Nephron (organoid): ENCODE results near the gene COQ2.
"Not testable (repeated sequence)": the region's sequence is repeated elsewhere in the genome, so short reads cannot be mapped to it uniquely, and the experiment has no call there.

ENCODE experiments used
- H3K27ac Mint-ChIP-seq, 3 experiments: 2 replicates each; pipeline ENCODE4 v1.8.0; 2020; ENCODE audit warnings: mixed read lengths in 3 of 3, mild to moderate bottlenecking in 2 of 3, moderate library complexity in 1 of 3
- H3K27me3 Mint-ChIP-seq: 2 replicates; pipeline ENCODE4 v1.8.0; 2021; ENCODE audit warnings: low read depth, mild to moderate bottlenecking, moderate library complexity, mixed read lengths
- H3K36me3 Mint-ChIP-seq: 2 replicates; pipeline ENCODE4 v1.8.0; 2020; ENCODE audit warnings: low read depth, mixed read lengths
- H3K4me1 Mint-ChIP-seq: 2 replicates; pipeline ENCODE4 v1.8.0; 2020; ENCODE audit warnings: mixed read lengths
- H3K4me3 Mint-ChIP-seq, 3 experiments: 2 replicates each; pipeline ENCODE4 v1.8.0; 2020; ENCODE audit warnings: mild to moderate bottlenecking in 3 of 3, mixed read lengths in 3 of 3, moderate library complexity in 2 of 3
- H3K9me3 Mint-ChIP-seq: 2 replicates; pipeline ENCODE4 v1.8.0; 2020; ENCODE audit warnings: mixed read lengths
- TF ChIP-seq, protein P1 (sequence below), 3 experiments: fragments of 200-600 bp; sonication (generic); IDR thresholded peaks; one replicate each; pipeline ENCODE4 v1.5.0; 2021; ENCODE audit warnings: antibody characterized with exemption in 3 of 3; ENCODE audit not compliant: unreplicated experiment in 3 of 3

Gene COQ2

DNA sequence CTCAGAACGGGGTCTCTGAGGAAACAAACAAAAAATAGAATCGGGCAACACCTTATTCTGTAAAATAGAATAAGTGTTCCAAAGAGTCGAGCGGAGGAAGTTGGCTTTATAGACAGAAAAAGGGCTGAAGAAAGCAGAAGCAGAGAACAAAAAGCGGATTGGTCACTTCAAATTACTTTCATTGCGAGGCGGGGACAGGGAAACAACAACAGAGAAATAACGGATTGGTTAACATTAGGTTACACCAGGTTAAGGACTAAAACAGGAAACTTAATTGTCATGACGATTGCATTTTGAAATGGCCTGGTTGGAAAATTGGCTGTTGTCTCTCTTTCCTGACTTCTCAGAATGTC lies 433 bp upstream of the COQ2 start:
- Mint-ChIP-seq H3K36me3 (no peaks in the 10 kb centered on the region), H3K27ac (peak overlapping the region; percentile 90 to 98 (median 96)), H3K4me1 (peaks cover 28% of the 10 kb centered on the region), H3K27me3 (no peaks in the 10 kb centered on the region), H3K4me3 (peak overlapping the region; percentile 96 to 97 (median 96)), H3K9me3 (no peaks in the 10 kb centered on the region)
- TF ChIP-seq, protein P1, sequence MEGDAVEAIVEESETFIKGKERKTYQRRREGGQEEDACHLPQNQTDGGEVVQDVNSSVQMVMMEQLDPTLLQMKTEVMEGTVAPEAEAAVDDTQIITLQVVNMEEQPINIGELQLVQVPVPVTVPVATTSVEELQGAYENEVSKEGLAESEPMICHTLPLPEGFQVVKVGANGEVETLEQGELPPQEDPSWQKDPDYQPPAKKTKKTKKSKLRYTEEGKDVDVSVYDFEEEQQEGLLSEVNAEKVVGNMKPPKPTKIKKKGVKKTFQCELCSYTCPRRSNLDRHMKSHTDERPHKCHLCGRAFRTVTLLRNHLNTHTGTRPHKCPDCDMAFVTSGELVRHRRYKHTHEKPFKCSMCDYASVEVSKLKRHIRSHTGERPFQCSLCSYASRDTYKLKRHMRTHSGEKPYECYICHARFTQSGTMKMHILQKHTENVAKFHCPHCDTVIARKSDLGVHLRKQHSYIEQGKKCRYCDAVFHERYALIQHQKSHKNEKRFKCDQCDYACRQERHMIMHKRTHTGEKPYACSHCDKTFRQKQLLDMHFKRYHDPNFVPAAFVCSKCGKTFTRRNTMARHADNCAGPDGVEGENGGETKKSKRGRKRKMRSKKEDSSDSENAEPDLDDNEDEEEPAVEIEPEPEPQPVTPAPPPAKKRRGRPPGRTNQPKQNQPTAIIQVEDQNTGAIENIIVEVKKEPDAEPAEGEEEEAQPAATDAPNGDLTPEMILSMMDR (IDR thresholded peaks at IDR 0.05; ENCODE audit: unreplicated experiment in 3 of 3) = no peak

GRCh38 chr4:83283181-83283580 lies 1.4 kb downstream of the COQ2 start:
- no peak overlapping the region for H3K27ac Mint-ChIP-seq
- peaks cover 28% of the 10 kb centered on the region for H3K4me1 Mint-ChIP-seq
- H3K36me3 Mint-ChIP-seq = no peaks in the 10 kb centered on the region
- H3K9me3 Mint-ChIP-seq = no peaks in the 10 kb centered on the region
- no peaks in the 10 kb centered on the region for H3K27me3 Mint-ChIP-seq
- TF ChIP-seq, protein P1 (IDR thresholded peaks at IDR 0.05; ENCODE audit: unreplicated experiment in 3 of 3) = no peak
- H3K4me3 Mint-ChIP-seq = peak overlapping the region; percentile 84 to 97 (median 96)

- Mint-ChIP-seq H3K36me3 (peaks cover 4% of the 10 kb centered on the region), H3K4me3 (peak overlapping the region in 1 of 3 experiments; percentile 13), H3K4me1 (peaks cover 28% of the 10 kb centered on the region)
Measured at GRCh38 chr4:83282049-83282535, 2.5 kb downstream of the COQ2 start.

GRCh38 chr4:83281307-83281706 lies 3.3 kb downstream of the COQ2 start:
- Mint-ChIP-seq H3K27ac (no peak overlapping the region), H3K36me3 (peaks cover 9% of the 10 kb centered on the region), H3K27me3 (no peaks in the 10 kb centered on the region), H3K9me3 (no peaks in the 10 kb centered on the region), H3K4me3 (no peak overlapping the region), H3K4me1 (peaks cover 28% of the 10 kb centered on the region)
- TF ChIP-seq, protein P1 (IDR thresholded peaks at IDR 0.05; ENCODE audit: unreplicated experiment in 3 of 3) = no peak

More at GRCh38 chr4:83282049-83282535, 2.5 kb downstream of the COQ2 start:
- no peak overlapping the region for H3K27ac Mint-ChIP-seq
- no peaks in the 10 kb centered on the region for H3K27me3 Mint-ChIP-seq
- TF ChIP-seq, protein P1 (IDR thresholded peaks at IDR 0.05; ENCODE audit: unreplicated experiment in 3 of 3) = peak; percentile 70 to 74 (median 72)
- H3K9me3 Mint-ChIP-seq = no peaks in the 10 kb centered on the region

DNA sequence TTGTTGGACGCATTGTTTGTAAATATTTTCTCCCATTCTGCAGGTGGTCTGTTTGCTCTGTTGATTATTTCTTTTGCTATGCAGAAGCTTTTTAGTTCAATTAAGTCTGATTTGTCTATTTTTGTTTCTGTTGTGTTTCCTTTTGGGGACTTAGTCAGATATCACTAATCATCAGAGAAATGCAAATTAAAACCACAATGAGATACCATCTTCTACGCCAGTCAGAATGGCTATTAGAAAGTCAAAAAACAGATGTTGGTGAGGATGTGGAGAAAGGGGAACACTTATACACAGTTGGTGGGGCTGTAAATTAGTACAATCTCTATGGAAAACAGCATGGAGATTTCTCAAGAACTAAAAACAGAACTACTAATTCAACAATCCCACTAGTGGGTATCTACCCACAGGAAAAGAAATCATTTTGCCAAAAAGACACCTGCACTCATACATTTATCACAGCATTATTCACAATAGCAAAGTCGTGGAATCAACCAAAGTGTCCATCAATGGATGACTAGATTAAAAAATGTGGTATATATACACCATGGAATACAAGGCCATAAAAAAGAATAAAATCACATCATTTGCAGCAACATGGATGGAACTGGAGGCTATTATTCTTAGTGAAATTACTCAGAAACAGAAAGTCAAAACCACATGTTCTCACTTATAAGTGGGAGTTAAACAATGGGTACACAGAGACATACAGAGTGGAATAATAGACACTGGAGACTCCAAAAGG lies 8.1 kb downstream of the COQ2 start:
- Mint-ChIP-seq H3K27ac (no peak overlapping the region), H3K4me3 (no peak overlapping the region), H3K9me3 (no peaks in the 10 kb centered on the region), H3K27me3 (no peaks in the 10 kb centered on the region), H3K4me1 (peaks cover 3% of the 10 kb centered on the region), H3K36me3 (peaks cover 28% of the 10 kb centered on the region)
- TF ChIP-seq, protein P1 (IDR thresholded peaks at IDR 0.05; ENCODE audit: unreplicated experiment in 3 of 3) = no peak

- peaks cover 38% of the 10 kb centered on the region for H3K36me3 Mint-ChIP-seq
- not testable (repeated sequence) for H3K9me3 Mint-ChIP-seq, H3K27ac Mint-ChIP-seq, H3K27me3 Mint-ChIP-seq, H3K4me1 Mint-ChIP-seq, H3K4me3 Mint-ChIP-seq
Measured at GRCh38 chr4:83273926-83274325, 10.7 kb downstream of the COQ2 start.
